HuH-7 (cell line): ENCODE data around the gene OR2W3.
A peak's percentile ranks its signal among the peaks of the same experiment; 100 is the strongest.

Source experiments
- DNase-seq: peaks from one replicate; pipeline ENCODE4 v3.0.0; 2011; ENCODE audit warnings: low spot score

Gene OR2W3

GRCh38 chr1:247919952-247920351, 24.6 kb downstream of the OR2W3 start, which contains the start of gene OR2T8:
TSS of gene OR2T8 (plus strand) at chr1:247920252. CDS start at chr1:247921018, 766 bp downstream.
- DNase-seq: no peak

DNA sequence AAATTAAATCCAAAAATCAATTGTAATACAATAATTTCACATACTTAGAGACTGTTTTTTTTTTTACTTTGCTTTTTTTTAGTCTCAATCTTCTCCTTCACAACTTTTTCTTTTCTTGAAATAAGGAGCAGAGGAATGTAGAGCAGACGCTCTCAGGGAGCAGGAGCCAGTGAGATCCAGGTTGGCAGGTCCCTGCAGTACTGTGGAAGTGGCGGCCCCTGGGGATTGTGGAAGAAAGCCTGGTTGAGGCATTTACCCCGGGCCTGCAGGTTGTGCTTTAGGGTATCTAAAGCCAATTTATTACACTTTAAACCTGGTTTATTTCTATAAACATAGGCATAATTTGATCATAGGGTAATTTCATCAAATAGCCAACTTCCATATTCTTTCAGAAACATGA, 28.6 kb downstream of the OR2W3 start:
- DNase-seq: no peak

- no peak for DNase-seq
Measured at GRCh38 chr1:247924868-247925267, 29.5 kb downstream of the OR2W3 start, which contains the start of gene OR2AJ1. TSS of gene OR2AJ1 (plus strand) at chr1:247924889. CDS start at chr1:247933769, 8,880 bp downstream.

GRCh38 chr1:247933989-247934388, 38.6 kb downstream of the OR2W3 start:
- no peak for DNase-seq

- no peak for DNase-seq
Measured at GRCh38 chr1:247935781-247936180, 40.4 kb downstream of the OR2W3 start.

- no peak for DNase-seq
Measured at GRCh38 chr1:247936415-247936814, 41.0 kb downstream of the OR2W3 start.

GRCh38 chr1:247936965-247937734, 41.8 kb downstream of the OR2W3 start:
- peak; percentile 66 for DNase-seq

GRCh38 chr1:247942624-247943023, 47.2 kb downstream of the OR2W3 start:
- no peak for DNase-seq
